ENCODE results near the gene DGKI.

DGKI gene

GRCh38 chr7:137816696-137817320 is 30.0 kb downstream of the DGKI start:
- Histone ChIP-seq H3K27me3 (ENCODE audit: control insufficient read depth in 1 of 2, insufficient read depth in 2 of 2, low read length in 2 of 2) (no peaks in the 10 kb centered on the region), H3K9me3 (ENCODE audit: control insufficient read depth in 2 of 2, low read length in 2 of 2) (no peaks in the 10 kb centered on the region), H3K27ac (ENCODE audit: low read length) (no peak overlapping the region), H3K9ac (ENCODE audit: low read length in 2 of 2) (no peak overlapping the region), H3K36me3 (ENCODE audit: control insufficient read depth in 2 of 2, insufficient read depth in 2 of 2, low read length in 2 of 2) (no peaks in the 10 kb centered on the region), H3K4me3 (ENCODE audit: low read length in 2 of 2) (no peak overlapping the region), H3K4me1 (ENCODE audit: control insufficient read depth, insufficient read depth, low read length) (peaks cover 5% of the 10 kb centered on the region)

GRCh38 chr7:137813541-137813940 is 33.2 kb downstream of the DGKI start:
- Histone ChIP-seq H3K4me1 (ENCODE audit: control insufficient read depth, insufficient read depth, low read length) (no peaks in the 10 kb centered on the region), H3K27ac (ENCODE audit: low read length) (no peak overlapping the region), H3K9ac (ENCODE audit: low read length in 2 of 2) (no peak overlapping the region), H3K36me3 (ENCODE audit: control insufficient read depth in 2 of 2, insufficient read depth in 2 of 2, low read length in 2 of 2) (no peaks in the 10 kb centered on the region), H3K27me3 (ENCODE audit: control insufficient read depth in 1 of 2, insufficient read depth in 2 of 2, low read length in 2 of 2) (no peaks in the 10 kb centered on the region), H3K4me3 (ENCODE audit: low read length in 2 of 2) (no peak overlapping the region), H3K9me3 (ENCODE audit: control insufficient read depth in 2 of 2, low read length in 2 of 2) (no peaks in the 10 kb centered on the region)

- Histone ChIP-seq H3K36me3 (ENCODE audit: control insufficient read depth in 2 of 2, insufficient read depth in 2 of 2, low read length in 2 of 2) (no peaks in the 10 kb centered on the region), H3K9me3 (ENCODE audit: control insufficient read depth in 2 of 2, low read length in 2 of 2) (no peaks in the 10 kb centered on the region), H3K27ac (ENCODE audit: low read length) (no peak overlapping the region), H3K4me1 (ENCODE audit: control insufficient read depth, insufficient read depth, low read length) (no peaks in the 10 kb centered on the region), H3K4me3 (ENCODE audit: low read length in 2 of 2) (no peak overlapping the region), H3K9ac (ENCODE audit: low read length in 2 of 2) (no peak overlapping the region), H3K27me3 (ENCODE audit: control insufficient read depth in 1 of 2, insufficient read depth in 2 of 2, low read length in 2 of 2) (no peaks in the 10 kb centered on the region)
Observed at GRCh38 chr7:137810248-137810647, 36.5 kb downstream of the DGKI start.

GRCh38 chr7:137804836-137805235 is 41.9 kb downstream of the DGKI start:
- H3K36me3 ChIP-seq (ENCODE audit: control insufficient read depth in 2 of 2, insufficient read depth in 2 of 2, low read length in 2 of 2): no peaks in the 10 kb centered on the region
- H3K9me3 ChIP-seq (ENCODE audit: control insufficient read depth in 2 of 2, low read length in 2 of 2): no peaks in the 10 kb centered on the region
- H3K9ac ChIP-seq (ENCODE audit: low read length in 2 of 2): no peak overlapping the region
- H3K27ac ChIP-seq (ENCODE audit: low read length): no peak overlapping the region
- H3K4me1 ChIP-seq (ENCODE audit: control insufficient read depth, insufficient read depth, low read length): no peaks in the 10 kb centered on the region
- H3K4me3 ChIP-seq (ENCODE audit: low read length in 2 of 2): no peak overlapping the region
- no peaks in the 10 kb centered on the region for H3K27me3 ChIP-seq (ENCODE audit: control insufficient read depth in 1 of 2, insufficient read depth in 2 of 2, low read length in 2 of 2)

DNA sequence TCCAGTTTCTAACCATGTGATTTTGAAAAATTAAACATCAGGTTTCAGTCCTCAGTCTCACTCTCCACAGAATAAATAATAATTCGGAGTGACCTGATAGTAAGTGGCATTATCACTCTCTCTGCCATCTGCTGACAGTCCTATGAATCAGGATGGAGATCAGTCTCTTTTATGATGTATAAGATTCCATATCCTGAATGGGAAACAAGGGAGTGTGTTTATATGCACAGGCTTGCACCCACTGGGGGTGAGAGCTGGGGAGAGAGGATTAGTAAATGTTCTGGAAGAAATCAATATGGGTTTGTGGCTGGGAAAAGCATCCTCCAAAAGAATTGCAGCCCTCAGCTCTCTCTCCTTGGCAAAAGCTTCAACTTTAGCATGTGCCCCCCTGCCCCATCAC is 45.3 kb downstream of the DGKI start:
- Histone ChIP-seq H3K9me3 (ENCODE audit: control insufficient read depth in 2 of 2, low read length in 2 of 2) (no peaks in the 10 kb centered on the region), H3K4me3 (ENCODE audit: low read length in 2 of 2) (no peak overlapping the region), H3K27me3 (ENCODE audit: control insufficient read depth in 1 of 2, insufficient read depth in 2 of 2, low read length in 2 of 2) (no peaks in the 10 kb centered on the region), H3K9ac (ENCODE audit: low read length in 2 of 2) (no peak overlapping the region), H3K36me3 (ENCODE audit: control insufficient read depth in 2 of 2, insufficient read depth in 2 of 2, low read length in 2 of 2) (no peaks in the 10 kb centered on the region), H3K27ac (ENCODE audit: low read length) (no peak overlapping the region), H3K4me1 (ENCODE audit: control insufficient read depth, insufficient read depth, low read length) (no peaks in the 10 kb centered on the region)

DNA sequence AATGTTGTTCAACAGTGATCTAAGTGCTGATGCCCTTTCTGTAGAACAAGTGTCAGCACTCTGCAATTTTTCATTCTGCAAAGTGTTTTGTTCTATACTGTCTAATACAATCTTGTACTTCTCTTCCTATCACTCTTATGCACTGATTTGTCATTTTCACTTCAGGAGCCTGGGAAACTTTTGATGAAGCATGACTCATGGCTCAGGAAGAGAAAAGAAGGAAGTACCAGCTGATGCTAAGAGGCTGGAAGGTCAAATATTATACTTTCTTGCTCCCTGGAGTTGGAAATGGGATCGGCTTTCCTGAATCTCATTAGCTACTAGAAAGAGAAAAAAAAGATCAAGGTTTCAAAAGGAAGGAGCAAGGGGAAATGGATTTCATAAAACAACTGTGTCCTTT is 45.8 kb downstream of the DGKI start:
- H3K36me3 ChIP-seq (ENCODE audit: control insufficient read depth in 2 of 2, insufficient read depth in 2 of 2, low read length in 2 of 2): no peaks in the 10 kb centered on the region
- no peak overlapping the region for H3K4me3 ChIP-seq (ENCODE audit: low read length in 2 of 2)
- H3K27me3 ChIP-seq (ENCODE audit: control insufficient read depth in 1 of 2, insufficient read depth in 2 of 2, low read length in 2 of 2): no peaks in the 10 kb centered on the region
- H3K9ac ChIP-seq (ENCODE audit: low read length in 2 of 2): no peak overlapping the region
- H3K27ac ChIP-seq (ENCODE audit: low read length): no peak overlapping the region
- H3K9me3 ChIP-seq (ENCODE audit: control insufficient read depth in 2 of 2, low read length in 2 of 2): no peaks in the 10 kb centered on the region
- H3K4me1 ChIP-seq (ENCODE audit: control insufficient read depth, insufficient read depth, low read length): no peaks in the 10 kb centered on the region

DNA sequence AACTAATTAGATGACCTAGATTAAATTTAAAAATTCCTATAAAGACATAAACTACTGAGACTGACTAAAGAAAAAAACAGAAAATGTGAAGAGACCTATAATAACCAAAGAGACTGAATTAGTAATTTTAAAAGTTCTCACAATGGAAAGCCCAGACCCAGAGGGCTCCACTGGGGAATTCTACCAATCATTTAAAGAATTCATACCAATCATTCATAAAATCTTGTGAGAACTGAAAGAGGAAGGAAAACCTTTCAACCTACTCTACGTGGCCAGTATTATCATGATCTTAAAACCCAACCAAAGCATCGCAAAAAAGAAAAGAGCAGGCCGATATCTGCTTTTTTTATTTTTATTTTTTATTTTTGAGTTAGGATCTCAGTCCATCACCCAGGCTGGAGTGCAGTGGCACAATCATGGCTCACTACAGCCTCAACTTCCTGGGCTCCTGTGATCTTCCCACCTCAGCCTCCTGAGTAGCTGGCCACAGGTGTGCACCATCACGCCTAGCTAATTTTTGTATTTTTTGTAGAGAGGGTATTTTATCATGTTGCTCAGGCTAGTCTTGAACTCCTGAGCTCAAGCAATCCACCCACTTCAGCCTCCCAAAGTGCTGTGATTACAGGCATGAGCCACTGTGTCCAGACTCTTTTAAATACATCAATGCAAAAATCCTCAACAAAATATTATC is 48.6 kb downstream of the DGKI start:
- no peak overlapping the region for H3K27ac ChIP-seq (ENCODE audit: low read length)
- H3K9me3 ChIP-seq (ENCODE audit: control insufficient read depth in 2 of 2, low read length in 2 of 2): no peaks in the 10 kb centered on the region
- H3K9ac ChIP-seq (ENCODE audit: low read length in 2 of 2): no peak overlapping the region
- H3K27me3 ChIP-seq (ENCODE audit: control insufficient read depth in 1 of 2, insufficient read depth in 2 of 2, low read length in 2 of 2): no peaks in the 10 kb centered on the region
- H3K4me1 ChIP-seq (ENCODE audit: control insufficient read depth, insufficient read depth, low read length): no peaks in the 10 kb centered on the region
- H3K4me3 ChIP-seq (ENCODE audit: low read length in 2 of 2): no peak overlapping the region
- no peaks in the 10 kb centered on the region for H3K36me3 ChIP-seq (ENCODE audit: control insufficient read depth in 2 of 2, insufficient read depth in 2 of 2, low read length in 2 of 2)

- Histone ChIP-seq H3K27me3 (ENCODE audit: control insufficient read depth in 1 of 2, insufficient read depth in 2 of 2, low read length in 2 of 2) (no peaks in the 10 kb centered on the region), H3K4me3 (ENCODE audit: low read length in 2 of 2) (no peak overlapping the region), H3K36me3 (ENCODE audit: control insufficient read depth in 2 of 2, insufficient read depth in 2 of 2, low read length in 2 of 2) (no peaks in the 10 kb centered on the region), H3K9ac (ENCODE audit: low read length in 2 of 2) (no peak overlapping the region), H3K4me1 (ENCODE audit: control insufficient read depth, insufficient read depth, low read length) (no peaks in the 10 kb centered on the region), H3K27ac (ENCODE audit: low read length) (no peak overlapping the region), H3K9me3 (ENCODE audit: control insufficient read depth in 2 of 2, low read length in 2 of 2) (no peaks in the 10 kb centered on the region)
Observed at GRCh38 chr7:137795211-137795610, 51.6 kb downstream of the DGKI start.

- Histone ChIP-seq H3K9me3 (ENCODE audit: control insufficient read depth in 2 of 2, low read length in 2 of 2) (peaks cover 0 to 2% of the 10 kb centered on the region in 2 donors), H3K4me3 (ENCODE audit: low read length in 2 of 2) (no peak overlapping the region), H3K9ac (ENCODE audit: low read length in 2 of 2) (no peak overlapping the region), H3K27ac (ENCODE audit: low read length) (no peak overlapping the region), H3K27me3 (ENCODE audit: control insufficient read depth in 1 of 2, insufficient read depth in 2 of 2, low read length in 2 of 2) (no peaks in the 10 kb centered on the region), H3K36me3 (ENCODE audit: control insufficient read depth in 2 of 2, insufficient read depth in 2 of 2, low read length in 2 of 2) (no peaks in the 10 kb centered on the region), H3K4me1 (ENCODE audit: control insufficient read depth, insufficient read depth, low read length) (no peaks in the 10 kb centered on the region)
Observed at GRCh38 chr7:137791930-137792329, 54.8 kb downstream of the DGKI start.

DNA sequence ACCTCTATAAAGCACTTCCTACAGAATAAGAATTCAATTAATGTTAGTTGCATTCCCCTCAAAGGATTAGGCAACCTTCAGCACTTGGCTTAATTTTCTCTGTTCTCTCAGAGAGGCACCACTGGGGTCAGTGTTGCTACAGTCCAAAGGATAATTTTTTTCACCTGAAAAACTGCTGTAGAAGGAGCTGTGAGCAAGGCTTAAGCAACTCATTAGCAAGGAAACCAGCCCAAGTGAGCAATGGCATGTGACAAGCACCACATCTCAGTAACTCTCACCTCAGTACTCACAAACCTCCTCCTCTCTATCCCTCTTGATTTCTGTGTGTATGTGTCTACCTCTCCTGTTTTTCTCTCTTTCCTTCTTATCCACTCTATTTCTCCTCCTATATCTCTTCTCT is 55.9 kb downstream of the DGKI start:
- Histone ChIP-seq H3K4me3 (ENCODE audit: low read length in 2 of 2) (no peak overlapping the region), H3K4me1 (ENCODE audit: control insufficient read depth, insufficient read depth, low read length) (no peaks in the 10 kb centered on the region), H3K9me3 (ENCODE audit: control insufficient read depth in 2 of 2, low read length in 2 of 2) (peaks cover 0 to 2% of the 10 kb centered on the region in 2 donors), H3K36me3 (ENCODE audit: control insufficient read depth in 2 of 2, insufficient read depth in 2 of 2, low read length in 2 of 2) (no peaks in the 10 kb centered on the region), H3K9ac (ENCODE audit: low read length in 2 of 2) (no peak overlapping the region), H3K27me3 (ENCODE audit: control insufficient read depth in 1 of 2, insufficient read depth in 2 of 2, low read length in 2 of 2) (no peaks in the 10 kb centered on the region), H3K27ac (ENCODE audit: low read length) (no peak overlapping the region)

GRCh38 chr7:137789215-137789882 is 57.4 kb downstream of the DGKI start:
- H3K9ac ChIP-seq (ENCODE audit: low read length in 2 of 2): no peak overlapping the region
- H3K9me3 ChIP-seq (ENCODE audit: control insufficient read depth in 2 of 2, low read length in 2 of 2): peaks cover 0 to 2% of the 10 kb centered on the region in 2 donors
- H3K4me1 ChIP-seq (ENCODE audit: control insufficient read depth, insufficient read depth, low read length): no peaks in the 10 kb centered on the region
- H3K27ac ChIP-seq (ENCODE audit: low read length): no peak overlapping the region
- H3K27me3 ChIP-seq (ENCODE audit: control insufficient read depth in 1 of 2, insufficient read depth in 2 of 2, low read length in 2 of 2): no peaks in the 10 kb centered on the region
- H3K36me3 ChIP-seq (ENCODE audit: control insufficient read depth in 2 of 2, insufficient read depth in 2 of 2, low read length in 2 of 2): no peaks in the 10 kb centered on the region
- no peak overlapping the region for H3K4me3 ChIP-seq (ENCODE audit: low read length in 2 of 2)

Measured in stomach smooth muscle (tissue), 2 donors.